GM12872 (cell line): ENCODE data around the gene NUMB.

Experiments used
- CTCF ChIP-seq: IDR thresholded peaks from 3 replicates; pipeline ENCODE4 v1.5.1; 2011; ENCODE audit warnings: low read depth, mild to moderate bottlenecking, low read length, moderate library complexity; ENCODE audit not compliant: insufficient read depth

The NUMB gene

DNA sequence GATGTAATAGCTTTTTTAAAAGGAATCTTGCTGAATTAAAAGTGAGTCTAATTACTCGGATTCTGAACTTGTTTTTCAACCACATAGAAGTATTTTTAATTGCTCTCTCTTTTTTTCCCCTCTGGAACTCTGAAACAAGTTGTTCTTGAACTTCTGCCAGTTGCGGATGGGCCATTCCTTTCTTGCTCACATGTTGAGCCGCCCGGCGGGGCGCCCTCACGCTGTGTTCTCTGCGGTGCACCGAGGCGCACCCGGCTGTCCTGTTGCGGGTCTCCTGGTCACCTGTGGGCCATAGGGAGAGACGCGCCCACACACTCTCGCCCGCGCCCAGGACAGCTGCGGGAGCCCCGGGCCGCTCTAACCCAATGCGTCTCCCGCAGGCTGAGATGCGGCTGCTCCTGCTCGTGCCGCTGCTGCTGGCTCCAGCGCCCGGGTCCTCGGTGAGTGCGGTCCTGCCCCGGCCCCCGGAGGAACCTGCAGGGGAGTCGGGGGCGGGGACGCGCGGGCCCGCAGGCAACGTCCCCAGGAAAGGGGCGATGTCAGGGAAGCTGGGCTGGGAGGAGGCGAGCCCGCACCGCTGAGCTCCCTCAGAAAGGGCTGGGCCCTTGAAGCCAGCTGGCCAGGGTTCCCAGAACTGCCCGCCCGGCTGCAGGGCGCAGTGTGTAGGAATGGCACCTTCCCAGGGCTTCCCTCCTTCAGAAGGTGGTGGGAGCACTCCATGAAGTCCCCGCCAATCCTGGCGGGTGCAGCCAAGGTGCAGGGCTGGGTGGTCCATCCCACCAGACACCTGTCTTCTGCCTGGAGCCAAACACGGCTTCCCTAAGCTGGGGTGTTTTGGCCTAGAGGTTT is 218.7 kb downstream of the NUMB start:
- TF ChIP-seq CTCF: no peak

DNA sequence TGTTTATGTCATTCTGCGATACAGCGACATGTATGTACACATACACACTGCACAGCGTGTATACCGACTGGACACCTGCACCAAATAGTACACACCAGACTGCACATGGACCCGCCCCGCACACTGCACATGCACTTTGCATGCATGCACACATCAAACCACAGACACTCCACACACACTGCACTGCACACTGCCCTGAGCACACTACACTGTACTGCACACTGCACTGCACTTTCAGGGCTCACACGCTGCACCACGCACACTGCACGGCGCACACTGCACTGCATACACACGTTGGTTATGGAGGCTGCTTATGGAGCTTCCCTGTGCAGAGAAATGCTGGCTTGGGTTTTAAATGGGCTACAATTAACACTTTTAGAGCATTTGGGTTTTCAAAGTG is 219.4 kb downstream of the NUMB start:
- no peak for TF ChIP-seq CTCF

GRCh38 chr14:73238424-73238852 is 219.9 kb downstream of the NUMB start:
- TF ChIP-seq CTCF: no peak

- no peak for TF ChIP-seq CTCF
Observed at GRCh38 chr14:73237786-73238423, 220.4 kb downstream of the NUMB start.

- TF ChIP-seq CTCF: no peak
Observed at GRCh38 chr14:73237219-73237785, 221.0 kb downstream of the NUMB start, which contains the start of gene PAPLN. PAPLN (plus strand) TSS chr14:73237506; CDS start chr14:73239779, 2,273 bp downstream.

DNA sequence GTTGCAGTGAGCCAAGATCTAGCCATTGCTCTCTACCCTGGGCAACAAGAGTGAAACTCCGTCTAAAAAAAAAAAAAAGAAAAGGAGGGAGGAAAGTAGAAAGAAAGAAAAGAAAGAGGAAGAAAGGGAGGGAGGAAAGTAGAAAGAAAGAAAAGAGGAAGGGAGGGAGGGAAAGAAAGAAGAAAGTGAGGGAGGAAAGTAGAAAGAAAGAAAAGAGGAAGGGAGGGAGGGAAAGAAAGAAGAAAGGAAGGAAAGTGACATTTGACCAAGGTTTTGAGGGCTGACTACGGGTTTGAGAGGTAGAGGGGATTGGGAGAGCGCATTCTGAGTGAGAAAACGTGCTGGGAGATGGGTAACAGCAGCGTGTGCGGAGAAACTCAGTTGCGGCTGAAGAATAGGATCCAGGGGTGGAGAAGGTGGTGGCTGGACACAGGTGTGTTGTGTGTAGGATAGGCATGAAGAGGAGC is 221.6 kb downstream of the NUMB start:
- no peak for TF ChIP-seq CTCF

DNA sequence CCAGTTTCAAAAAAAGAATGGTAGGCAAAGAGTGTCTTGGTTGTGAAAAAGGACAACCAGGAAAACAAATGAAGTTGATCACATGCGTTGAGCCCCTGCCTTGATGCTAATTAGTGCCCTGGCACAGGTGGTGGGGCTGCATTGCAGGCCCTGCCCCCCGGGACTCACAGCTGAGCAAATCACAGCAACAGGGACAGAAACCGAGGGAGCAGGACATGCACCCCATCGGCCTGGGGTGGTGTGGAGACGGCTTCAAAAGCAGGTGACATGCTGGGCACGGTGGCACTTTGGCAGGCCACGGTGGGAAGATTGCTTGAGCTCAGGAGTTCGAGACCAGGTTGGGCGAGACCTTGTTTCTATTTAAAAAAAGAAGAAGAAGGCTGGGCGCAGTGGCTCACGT is 222.2 kb downstream of the NUMB start:
- TF ChIP-seq CTCF: no peak
